Measurements from ENCODE around the gene GMCL1. TPM values are rescaled to one million over a fixed set of nuclear protein-coding genes. Genes with fewer than 3 reads are reported as not detected.

Gene GMCL1
- total RNA-seq, 4 donors from 2014 or later, result 9.3 to 15.0 (median 14.4) TPM

- H3K9me3 ChIP-seq, result no peaks in the 10 kb centered on the region
- 90% methylated on average over 6 of the region's 6 CpGs for WGBS
- no peaks in the 10 kb centered on the region for H3K27me3 ChIP-seq
- peaks cover 37% of the 10 kb centered on the region for H3K4me1 ChIP-seq
- TF ChIP-seq POLR2A (IDR thresholded peaks at IDR 0.05), result no peak
- TF ChIP-seq POLR2AphosphoS5 (IDR thresholded peaks at IDR 0.05), result no peak
- TF ChIP-seq CTCF (IDR thresholded peaks at IDR 0.05), result no peak
- TF ChIP-seq EP300 (IDR thresholded peaks at IDR 0.05), result no peak
- H3K4me3 ChIP-seq, result no peak overlapping the region
- no peak overlapping the region for H3K27ac ChIP-seq
- no peaks in the 10 kb centered on the region for H3K36me3 ChIP-seq
- no peak for DNase-seq (ENCODE audit: low spot score in 2 of 2)
These were observed 2.0 kb downstream of the GMCL1 start for GRCh38 chr2:69831354-69831905.

GRCh38 chr2:69833752-69834151, 4.3 kb downstream of the GMCL1 start:
- no peak overlapping the region for H3K27ac ChIP-seq
- no peak for DNase-seq (ENCODE audit: low spot score in 2 of 2)
- no peaks in the 10 kb centered on the region for H3K9me3 ChIP-seq
- H3K27me3 ChIP-seq, result no peaks in the 10 kb centered on the region
- WGBS, result 78% methylated on average over 3 of the region's 3 CpGs
- H3K4me1 ChIP-seq, result peaks cover 30% of the 10 kb centered on the region
- no peak overlapping the region for H3K4me3 ChIP-seq
- no peaks in the 10 kb centered on the region for H3K36me3 ChIP-seq
- TF ChIP-seq CTCF (IDR thresholded peaks at IDR 0.05) (no peak), EP300 (IDR thresholded peaks at IDR 0.05) (no peak), POLR2AphosphoS5 (IDR thresholded peaks at IDR 0.05) (no peak), POLR2A (IDR thresholded peaks at IDR 0.05) (no peak)

GRCh38 chr2:69835666-69836065, 6.2 kb downstream of the GMCL1 start:
- 96% methylated on average over 2 of the region's 2 CpGs for WGBS
- peaks cover 7% of the 10 kb centered on the region for H3K36me3 ChIP-seq
- no peak for DNase-seq (ENCODE audit: low spot score in 2 of 2)
- no peaks in the 10 kb centered on the region for H3K9me3 ChIP-seq
- no peak overlapping the region for H3K4me3 ChIP-seq
- TF ChIP-seq POLR2AphosphoS5 (IDR thresholded peaks at IDR 0.05) (no peak), EP300 (IDR thresholded peaks at IDR 0.05) (no peak), POLR2A (IDR thresholded peaks at IDR 0.05) (no peak), CTCF (IDR thresholded peaks at IDR 0.05) (no peak)
- H3K4me1 ChIP-seq, result peaks cover 22% of the 10 kb centered on the region
- H3K27ac ChIP-seq, result no peak overlapping the region
- H3K27me3 ChIP-seq, result no peaks in the 10 kb centered on the region

GRCh38 chr2:69836316-69836715, 6.9 kb downstream of the GMCL1 start:
- peaks cover 15% of the 10 kb centered on the region for H3K4me1 ChIP-seq
- no peak overlapping the region for H3K27ac ChIP-seq
- no peaks in the 10 kb centered on the region for H3K27me3 ChIP-seq
- DNase-seq (ENCODE audit: low spot score in 2 of 2), result no peak
- 79% methylated on average over 5 of the region's 5 CpGs for WGBS
- TF ChIP-seq CTCF (IDR thresholded peaks at IDR 0.05) (no peak), EP300 (IDR thresholded peaks at IDR 0.05) (no peak), POLR2AphosphoS5 (IDR thresholded peaks at IDR 0.05) (no peak), POLR2A (IDR thresholded peaks at IDR 0.05) (no peak)
- peaks cover 7% of the 10 kb centered on the region for H3K36me3 ChIP-seq
- no peaks in the 10 kb centered on the region for H3K9me3 ChIP-seq
- H3K4me3 ChIP-seq, result no peak overlapping the region

GRCh38 chr2:69837533-69837932, 8.1 kb downstream of the GMCL1 start:
- no peak overlapping the region for H3K4me3 ChIP-seq
- no peak overlapping the region for H3K27ac ChIP-seq
- 93% methylated on average over 2 of the region's 2 CpGs for WGBS
- peaks cover 5% of the 10 kb centered on the region for H3K4me1 ChIP-seq
- H3K27me3 ChIP-seq, result no peaks in the 10 kb centered on the region
- TF ChIP-seq POLR2AphosphoS5 (IDR thresholded peaks at IDR 0.05) (no peak), CTCF (IDR thresholded peaks at IDR 0.05) (no peak), EP300 (IDR thresholded peaks at IDR 0.05) (no peak), POLR2A (IDR thresholded peaks at IDR 0.05) (no peak)
- H3K9me3 ChIP-seq, result no peaks in the 10 kb centered on the region
- no peak for DNase-seq (ENCODE audit: low spot score in 2 of 2)
- peaks cover 7% of the 10 kb centered on the region for H3K36me3 ChIP-seq
